Measurements from ENCODE around the gene ETS1. TPM values are rescaled to one million over a fixed set of nuclear protein-coding genes. Genes with fewer than 3 reads are reported as not detected.

Gene ETS1
- total RNA-seq, 1 experiment from 2014 or later, result 29.9 TPM

GRCh38 chr11:128550261-128550821 lies 37.0 kb downstream of the ETS1 start:
- no peak overlapping the region for H3T11ph ChIP-seq (ENCODE audit: low read length)
- Mint-ChIP-seq H3K36me3 (ENCODE audit: insufficient read depth in 1 of 3, low read depth in 3 of 3) (peaks cover 0 to 27% (median 8%) of the 10 kb centered on the region in 3 experiments; a peak in 5 of 7 replicates), H3K4me3 (0 out of 5 replicates have a peak overlapping the region, but pooled peaks of 1 of the 2 experiments have one; percentile 65), H3K9me3 (no peaks in the 10 kb centered on the region; a peak in 1 of 5 replicates), H3K27ac (no peak overlapping the region), H3K27me3 (ENCODE audit: low read depth) (peaks cover 70% of the 10 kb centered on the region), H3K4me1 (peaks cover 32 to 39% of the 10 kb centered on the region in 2 experiments)
- H3K56ac ChIP-seq (ENCODE audit: insufficient read length, low read depth, low read length), result no peak overlapping the region
- H3K23me2 ChIP-seq (ENCODE audit: insufficient read length, low read depth, low read length, poor library complexity, severe bottlenecking), result peaks cover 13% of the 10 kb centered on the region
- H3K23ac ChIP-seq (ENCODE audit: insufficient read length, low read depth, low read length), result no peak overlapping the region
- peaks cover 2% of the 10 kb centered on the region; the same call in 1 of the 2 replicates for H3K4me1 ChIP-seq (ENCODE audit: insufficient read depth, low read length)
- no peak overlapping the region for H2BK20ac ChIP-seq (ENCODE audit: low read depth, low read length, poor library complexity, severe bottlenecking)
- no peaks in the 10 kb centered on the region for H3K79me2 ChIP-seq (ENCODE audit: insufficient read depth, low read length)
- no peak overlapping the region for H4K8ac ChIP-seq (replicated peaks; ENCODE audit: insufficient read length, low read depth, low read length)
- no peaks in the 10 kb centered on the region for H4K20me1 ChIP-seq (ENCODE audit: control insufficient read depth, insufficient read depth, insufficient read length)
- no peak for TF ChIP-seq CTCF (conservative IDR thresholded peaks at IDR 0.05)
- no peak overlapping the region for H2BK120ac ChIP-seq (ENCODE audit: low read depth, low read length, poor library complexity, severe bottlenecking)
- H3K79me1 ChIP-seq (ENCODE audit: insufficient read depth, low read depth, low read length, poor library complexity, severe bottlenecking), result no peaks in the 10 kb centered on the region
- peaks cover 24% of the 10 kb centered on the region; the same call in 1 of the 2 replicates for H3K27me3 ChIP-seq (ENCODE audit: insufficient read depth, low read length)
- DNase-seq, result no peak
- H3K14ac ChIP-seq (ENCODE audit: insufficient read depth, low read length), result no peak overlapping the region
- no peak overlapping the region for H4K5ac ChIP-seq (ENCODE audit: insufficient read length, low read depth, low read length)
- H2AK5ac ChIP-seq (ENCODE audit: insufficient read length, low read length), result no peak overlapping the region
- H2AFZ ChIP-seq (ENCODE audit: low read length), result no peak overlapping the region
- no peak overlapping the region for H3K27ac ChIP-seq (ENCODE audit: insufficient read length, low read depth, low read length)
- no peak overlapping the region for H4K91ac ChIP-seq (ENCODE audit: insufficient read length, low read depth, low read length)
- no peak overlapping the region for H2BK12ac ChIP-seq (ENCODE audit: insufficient read length, low read depth, low read length)
- no peak overlapping the region for H3K9ac ChIP-seq (ENCODE audit: extremely low read depth, insufficient read length, low read length)
- H3K4me2 ChIP-seq (ENCODE audit: insufficient read depth, insufficient read length, low read length), result no peak overlapping the region
- no peak overlapping the region for H3K4ac ChIP-seq (ENCODE audit: low read depth, low read length)
- no peaks in the 10 kb centered on the region for H3K9me3 ChIP-seq (ENCODE audit: control insufficient read depth, low read depth, low read length)
- no peak overlapping the region for H2BK5ac ChIP-seq (ENCODE audit: insufficient read length, low read length)
- no peak overlapping the region for H3K18ac ChIP-seq (ENCODE audit: insufficient read length, low read depth, low read length)
- no CpG with 5 or more reads among the region's 4 CpGs for WGBS (ENCODE audit: extremely low coverage, insufficient read length, low lambda C conversion rate)
- no peak overlapping the region for H2BK15ac ChIP-seq (ENCODE audit: low read depth, low read length)

All from H9 (cell line).